Natural killer cell (primary cell): ENCODE data around the gene DGKE. TPM values are rescaled to one million over a fixed set of nuclear protein-coding genes. Genes with fewer than 3 reads are reported as not detected.

Experiments used
- ATAC-seq, 3 donors: fragments of 150-1000 bp in 2 of 3; fragments of 200-7000 bp in 1 of 3; cut with Tn5 transposase; 1 replicate in 1 of 3; 2 replicates in 2 of 3; pipeline ENCODE4 v1.10.0; 2021; ENCODE audit warnings: mild to moderate bottlenecking in 2 of 3, moderate library complexity in 2 of 3
- DNase-seq, 2 donors: peaks; one replicate each; pipeline versions ENCODE4 v3.0.0 to v3.0.0-alpha.2; 2013 to 2021; ENCODE audit warnings: mixed read lengths in 1 of 2
- H3K27ac ChIP-seq: one replicate; pipeline ENCODE4 v1.5.1; 2013; ENCODE audit warnings: mild to moderate bottlenecking, low read length
- H3K27me3 ChIP-seq: one replicate; pipeline ENCODE4 v1.6.1; 2013; ENCODE audit warnings: low read length; ENCODE audit not compliant: control insufficient read depth, insufficient read depth
- H3K36me3 ChIP-seq: one replicate; pipeline ENCODE4 v1.6.1; 2013; ENCODE audit warnings: low read length; ENCODE audit not compliant: control insufficient read depth, insufficient read depth
- H3K4me1 ChIP-seq: one replicate; pipeline ENCODE4 v1.6.1; 2013; ENCODE audit warnings: low read length; ENCODE audit not compliant: control insufficient read depth, insufficient read depth
- H3K4me3 ChIP-seq: one replicate; pipeline ENCODE4 v1.5.1; 2013; ENCODE audit warnings: low read length
- H3K9me3 ChIP-seq: one replicate; pipeline ENCODE4 v1.6.1; 2013; ENCODE audit warnings: low read length; ENCODE audit not compliant: control insufficient read depth, insufficient read depth
- H3K27ac Mint-ChIP-seq, 2 donors: one replicate each; pipeline ENCODE4 v1.8.0; 2022; ENCODE audit warnings: mild to moderate bottlenecking in 2 of 2, mixed read lengths in 2 of 2, moderate library complexity in 1 of 2
- H3K27me3 Mint-ChIP-seq, 2 donors: one replicate each; pipeline ENCODE4 v1.8.0; 2022; ENCODE audit warnings: low read depth in 2 of 2, mixed read lengths in 2 of 2
- H3K36me3 Mint-ChIP-seq: one replicate; pipeline ENCODE4 v1.8.0; 2022; ENCODE audit warnings: mixed read lengths
- H3K4me1 Mint-ChIP-seq, 2 donors: one replicate each; pipeline ENCODE4 v1.8.0; 2022; ENCODE audit warnings: mixed read lengths in 2 of 2
- H3K4me3 Mint-ChIP-seq: one replicate; pipeline ENCODE4 v1.8.0; 2022; ENCODE audit warnings: mild to moderate bottlenecking, moderate library complexity, mixed read lengths
- H3K9me3 Mint-ChIP-seq, 2 donors: one replicate each; pipeline ENCODE4 v1.8.0; 2022; ENCODE audit warnings: mixed read lengths in 2 of 2
- CTCF ChIP-seq: fragments of 200-600 bp; IDR thresholded peaks from one replicate; pipeline ENCODE4 v1.8.0; 2022; ENCODE audit warnings: antibody characterized with exemption
- WGBS: methylation state at CpG from one replicate; pipeline ENCODE4 v1.1.7; 2013; ENCODE audit warnings: missing lambda C conversion rate; ENCODE audit not compliant: insufficient coverage; 5-methylcytosine and 5-hydroxymethylcytosine counted together
- intact Hi-C: fragments of 100-400 bp; cut with micrococcal nuclease; formaldehyde crosslinking; loops from one replicate; pipeline ENCODE4 v1.14.2; 2022
- total RNA-seq, 4 donors: library from RNA; stranded (reverse); fragments of 120-200 nt in 1 of 4; gene quantifications; one replicate each; pipeline versions ENCODE4 v1.2.3 to v1.2.4, GENCODE V29; 2013 to 2022

The DGKE gene
- total RNA-seq, 3 donors from 2014 or later (not counting 1 experiment from before 2014, with no cell fraction given), result 19.3 to 31.0 (median 29.5) TPM

GRCh38 chr17:56801459-56802178 is 32.3 kb upstream of the DGKE start:
- 89% methylated on average over 4 of the region's 4 CpGs for WGBS
- no peak overlapping the region for H3K27ac Mint-ChIP-seq

GRCh38 chr17:56803071-56803470 is 30.9 kb upstream of the DGKE start:
- ATAC-seq (no peak), DNase-seq (no peak)
- Mint-ChIP-seq H3K4me1 (no peaks in the 10 kb centered on the region), H3K27me3 (no peaks in the 10 kb centered on the region), H3K4me3 (no peak overlapping the region), H3K9me3 (no peaks in the 10 kb centered on the region), H3K36me3 (no peaks in the 10 kb centered on the region), H3K27ac (no peak overlapping the region)
- H3K9me3 ChIP-seq, result no peaks in the 10 kb centered on the region
- no peak overlapping the region for H3K4me3 ChIP-seq
- no peak overlapping the region for H3K27ac ChIP-seq
- no peaks in the 10 kb centered on the region for H3K27me3 ChIP-seq
- TF ChIP-seq CTCF, result no peak
- intact Hi-C loops, result no loop called here
- H3K4me1 ChIP-seq, result no peaks in the 10 kb centered on the region
- H3K36me3 ChIP-seq, result no peaks in the 10 kb centered on the region
- WGBS, result no CpG with 5 or more reads among the region's 1 CpG

More at GRCh38 chr17:56801459-56802178, 32.3 kb upstream of the DGKE start:
- Histone ChIP-seq H3K4me1 (no peaks in the 10 kb centered on the region), H3K9me3 (no peaks in the 10 kb centered on the region), H3K36me3 (no peaks in the 10 kb centered on the region), H3K27ac (no peak overlapping the region), H3K27me3 (no peaks in the 10 kb centered on the region), H3K4me3 (no peak overlapping the region)
- no peaks in the 10 kb centered on the region for H3K4me1 Mint-ChIP-seq
- no peak for DNase-seq
- intact Hi-C loops, result no loop called here
- TF ChIP-seq CTCF, result no peak
- H3K36me3 Mint-ChIP-seq, result no peaks in the 10 kb centered on the region
- ATAC-seq, result no peak
- H3K9me3 Mint-ChIP-seq, result no peaks in the 10 kb centered on the region
- no peaks in the 10 kb centered on the region for H3K27me3 Mint-ChIP-seq
- H3K4me3 Mint-ChIP-seq, result no peak overlapping the region

GRCh38 chr17:56804454-56804853 is 29.5 kb upstream of the DGKE start:
- ATAC-seq (no peak), DNase-seq (no peak)
- intact Hi-C loops, result no loop called here
- no peaks in the 10 kb centered on the region for H3K9me3 ChIP-seq
- H3K4me1 Mint-ChIP-seq, result no peaks in the 10 kb centered on the region
- H3K4me1 ChIP-seq, result no peaks in the 10 kb centered on the region
- no peaks in the 10 kb centered on the region for H3K36me3 ChIP-seq
- no peaks in the 10 kb centered on the region for H3K36me3 Mint-ChIP-seq
- no peaks in the 10 kb centered on the region for H3K9me3 Mint-ChIP-seq
- no peak overlapping the region for H3K4me3 ChIP-seq
- 95% methylated on average over 2 of the region's 3 CpGs for WGBS
- H3K27ac ChIP-seq, result no peak overlapping the region
- TF ChIP-seq CTCF, result no peak
- H3K27me3 Mint-ChIP-seq, result no peaks in the 10 kb centered on the region
- no peaks in the 10 kb centered on the region for H3K27me3 ChIP-seq
- no peak overlapping the region for H3K27ac Mint-ChIP-seq
- no peak overlapping the region for H3K4me3 Mint-ChIP-seq

- H3K9me3 ChIP-seq, result no peaks in the 10 kb centered on the region
- no peaks in the 10 kb centered on the region for H3K4me1 ChIP-seq
- ATAC-seq (no peak), DNase-seq (no peak)
- no peaks in the 10 kb centered on the region for H3K27me3 Mint-ChIP-seq
- H3K4me3 Mint-ChIP-seq, result no peak overlapping the region
- no peaks in the 10 kb centered on the region for H3K9me3 Mint-ChIP-seq
- no peak for TF ChIP-seq CTCF
- H3K36me3 ChIP-seq, result no peaks in the 10 kb centered on the region
- H3K36me3 Mint-ChIP-seq, result no peaks in the 10 kb centered on the region
- H3K27ac ChIP-seq, result no peak overlapping the region
- H3K27ac Mint-ChIP-seq, result no peak overlapping the region
- intact Hi-C loops, result no loop called here
- H3K27me3 ChIP-seq, result no peaks in the 10 kb centered on the region
- no peaks in the 10 kb centered on the region for H3K4me1 Mint-ChIP-seq
- WGBS, result 90% methylated on average over 4 of the region's 4 CpGs
- no peak overlapping the region for H3K4me3 ChIP-seq
Observed at GRCh38 chr17:56806949-56807348, 27.0 kb upstream of the DGKE start.
